AG04450 (cell line): ENCODE measurements around the gene ACER2. TPM values are rescaled to one million over a fixed set of nuclear protein-coding genes. Genes with fewer than 3 reads are reported as not detected.
A peak's percentile ranks its signal among the peaks of the same experiment; 100 is the strongest.

ENCODE experiments used
- CTCF ChIA-PET: fragments of 300-600, 350-600 bp; formaldehyde crosslinking; extraction: SDS; loops from one replicate; lab custom pipeline; 2022; ENCODE audit warnings: antibody characterized with exemption, inconsistent platforms; lab: Charles Lee
- POLR2A ChIA-PET: fragments of 350-600 bp; formaldehyde crosslinking; extraction: SDS; loops from one replicate; lab custom pipeline; 2021; ENCODE audit warnings: antibody characterized with exemption, inconsistent platforms; lab: Yijun Ruan, JAX
- DNase-seq: peaks from one replicate; pipeline ENCODE4 v3.0.0-alpha.2; 2011; ENCODE audit warnings: low read depth, low spot score
- H3K27ac ChIP-seq: one replicate; pipeline ENCODE4 v1.5.1; 2012; ENCODE audit warnings: low read depth, low read length, control low read depth
- H3K27me3 ChIP-seq: one replicate; pipeline ENCODE4 v1.6.0; 2012; ENCODE audit warnings: low read length; ENCODE audit not compliant: control insufficient read depth, insufficient read depth
- H3K4me3 ChIP-seq: 2 replicates; pipeline ENCODE4 v1.5.1; 2011; ENCODE audit warnings: mild to moderate bottlenecking, low read depth, low read length, control low read depth
- H3K9me3 ChIP-seq: 2 replicates; pipeline ENCODE4 v1.5.1; 2012; ENCODE audit warnings: low read length; ENCODE audit not compliant: control insufficient read depth, insufficient read depth
- polyA plus RNA-seq: library from polyadenylated mRNA; depleted of rRNA; stranded (reverse); fragments of >200 nt; gene quantifications from 2 replicates; pipeline ENCODE4 v1.2.3, GENCODE V29; 2011
- TF ChIP-seq, protein P1 (sequence below): IDR thresholded peaks from 2 replicates; pipeline ENCODE4 v1.5.1; 2011; ENCODE audit warnings: low read depth, low read length, control low read depth, inconsistent platforms

The ACER2 gene
- polyA plus RNA-seq, 1 experiment, result 2.3 TPM

- POLR2A ChIA-PET, result interaction anchor here (1.0 kb wide), 1 partner anchor 90 kb away, joined by 3 read pairs; no protein-coding TSS in a partner anchor
- DNase-seq, result no peak
Observed at GRCh38 chr9:19375538-19375937, 33.3 kb upstream of the ACER2 start.

GRCh38 chr9:19376931-19377330, 31.9 kb upstream of the ACER2 start:
- no peak for DNase-seq
- no peaks in the 10 kb centered on the region for H3K27me3 ChIP-seq
- POLR2A ChIA-PET, result interaction anchor here (1.0 kb wide), 1 partner anchor 88 kb away, joined by 3 read pairs; no protein-coding TSS in a partner anchor
- H3K27ac ChIP-seq, result no peak overlapping the region
- CTCF ChIA-PET, result interaction anchor here (1.0 to 3.3 kb wide), 2 partner anchors 80 to 88 kb away, joined by 7 to 16 read pairs; no protein-coding TSS in a partner anchor
- no peaks in the 10 kb centered on the region for H3K9me3 ChIP-seq
- TF ChIP-seq, protein P1, sequence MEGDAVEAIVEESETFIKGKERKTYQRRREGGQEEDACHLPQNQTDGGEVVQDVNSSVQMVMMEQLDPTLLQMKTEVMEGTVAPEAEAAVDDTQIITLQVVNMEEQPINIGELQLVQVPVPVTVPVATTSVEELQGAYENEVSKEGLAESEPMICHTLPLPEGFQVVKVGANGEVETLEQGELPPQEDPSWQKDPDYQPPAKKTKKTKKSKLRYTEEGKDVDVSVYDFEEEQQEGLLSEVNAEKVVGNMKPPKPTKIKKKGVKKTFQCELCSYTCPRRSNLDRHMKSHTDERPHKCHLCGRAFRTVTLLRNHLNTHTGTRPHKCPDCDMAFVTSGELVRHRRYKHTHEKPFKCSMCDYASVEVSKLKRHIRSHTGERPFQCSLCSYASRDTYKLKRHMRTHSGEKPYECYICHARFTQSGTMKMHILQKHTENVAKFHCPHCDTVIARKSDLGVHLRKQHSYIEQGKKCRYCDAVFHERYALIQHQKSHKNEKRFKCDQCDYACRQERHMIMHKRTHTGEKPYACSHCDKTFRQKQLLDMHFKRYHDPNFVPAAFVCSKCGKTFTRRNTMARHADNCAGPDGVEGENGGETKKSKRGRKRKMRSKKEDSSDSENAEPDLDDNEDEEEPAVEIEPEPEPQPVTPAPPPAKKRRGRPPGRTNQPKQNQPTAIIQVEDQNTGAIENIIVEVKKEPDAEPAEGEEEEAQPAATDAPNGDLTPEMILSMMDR, result no peak
- peak overlapping the region; percentile 91 for H3K4me3 ChIP-seq

More at GRCh38 chr9:19375538-19375937, 33.3 kb upstream of the ACER2 start:
- H3K4me3 ChIP-seq, result no peak overlapping the region
- no peak overlapping the region for H3K27ac ChIP-seq
- no peaks in the 10 kb centered on the region for H3K27me3 ChIP-seq
- H3K9me3 ChIP-seq, result no peaks in the 10 kb centered on the region
- CTCF ChIA-PET, result interaction anchor here (1.3 to 3.3 kb wide), 2 partner anchors 82 to 89 kb away, joined by 5 to 16 read pairs; no protein-coding TSS in a partner anchor
- TF ChIP-seq, protein P1, result no peak

DNA sequence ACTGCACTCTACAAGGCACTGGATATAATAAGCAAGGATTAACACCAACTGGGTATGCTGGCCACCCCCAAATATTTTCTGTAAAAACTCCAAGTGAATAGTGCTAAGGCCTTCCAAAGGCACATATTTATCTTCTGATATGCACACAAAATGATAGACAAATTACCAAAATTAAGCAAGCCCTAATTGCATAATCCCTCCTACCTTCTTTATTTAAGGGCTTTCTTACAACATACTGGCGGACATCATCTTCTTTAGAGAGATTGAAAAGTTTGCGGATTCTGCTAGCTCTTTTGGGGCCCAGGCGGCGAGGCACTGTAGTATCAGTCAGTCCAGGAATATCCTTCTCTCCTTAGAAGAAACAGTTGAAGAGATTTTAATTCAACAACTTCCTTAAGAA, 30.6 kb upstream of the ACER2 start:
- Histone ChIP-seq H3K9me3 (no peaks in the 10 kb centered on the region), H3K27me3 (no peaks in the 10 kb centered on the region), H3K27ac (no peak overlapping the region), H3K4me3 (peak overlapping the region; percentile 91)
- DNase-seq, result no peak
- TF ChIP-seq, protein P1, result no peak
- ChIA-PET CTCF (interaction anchor here (1.0 to 3.3 kb wide), 2 partner anchors 79 to 87 kb away, joined by 7 to 16 read pairs; no protein-coding TSS in a partner anchor), POLR2A (no interaction called here)

GRCh38 chr9:19378647-19379046, 30.2 kb upstream of the ACER2 start:
- Histone ChIP-seq H3K4me3 (peak overlapping the region; percentile 91), H3K9me3 (no peaks in the 10 kb centered on the region), H3K27ac (no peak overlapping the region), H3K27me3 (no peaks in the 10 kb centered on the region)
- no peak for DNase-seq
- TF ChIP-seq, protein P1, result no peak
- ChIA-PET POLR2A (no interaction called here), CTCF (no interaction called here)

GRCh38 chr9:19379283-19379682, 29.5 kb upstream of the ACER2 start:
- TF ChIP-seq, protein P1, result no peak
- peak overlapping the region; percentile 91 for H3K4me3 ChIP-seq
- no peaks in the 10 kb centered on the region for H3K9me3 ChIP-seq
- no peak for DNase-seq
- ChIA-PET CTCF (interaction anchor here (1.2 to 1.6 kb wide), 3 partner anchors 78 to 330 kb away, joined by 3 to 5 read pairs (median 4); partner anchors contain the start of gene RRAGA), POLR2A (interaction anchor here (1.2 to 1.3 kb wide), 4 partner anchors 30 to 149 kb away, joined by 3 to 6 read pairs (median 5); partner anchors contain the start of genes ACER2 and DENND4C)
- peak overlapping the region; percentile 85 for H3K27ac ChIP-seq
- no peaks in the 10 kb centered on the region for H3K27me3 ChIP-seq
